Body of pancreas (tissue), 4 donors: Measurements from ENCODE around the gene RABGGTB.

Experiments used
- CTCF ChIP-seq, 7 experiments: fragments of 450-650 bp in 4 of 7; fragments of 200-600 bp in 3 of 7; sonication (generic) in 3 of 7; IDR thresholded peaks; one replicate each; pipeline ENCODE4 v1.5.1; 2016 to 2019; ENCODE audit warnings: antibody characterized with exemption in 7 of 7
- POLR2A ChIP-seq, 3 donors: fragments of 450-650 bp; IDR thresholded peaks; one replicate each; pipeline ENCODE4 v1.6.1; 2016; ENCODE audit warnings: antibody characterized with exemption in 3 of 3, mild to moderate bottlenecking in 2 of 3

DNA sequence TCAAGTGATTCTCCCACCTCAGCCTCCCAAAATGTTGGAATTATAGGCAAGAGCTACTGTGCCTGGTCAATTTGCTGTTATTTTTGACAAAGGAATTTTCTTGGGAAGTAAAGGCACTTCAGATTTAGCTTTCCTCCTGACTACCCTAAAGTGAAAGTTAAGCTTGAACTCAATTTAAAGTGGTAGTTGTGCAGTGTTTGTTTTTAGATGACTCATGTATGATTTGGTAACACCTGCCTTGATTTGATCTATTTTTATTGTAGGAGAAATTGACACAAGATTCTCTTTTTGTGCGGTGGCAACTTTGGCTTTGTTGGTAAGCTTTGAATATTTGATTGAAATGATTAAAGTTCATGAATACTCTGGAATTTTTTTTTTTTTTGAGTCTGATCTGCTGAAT is 5.0 kb downstream of the RABGGTB start:
- TF ChIP-seq POLR2A (IDR thresholded peaks at IDR 0.05) (no peak), CTCF (IDR thresholded peaks at IDR 0.05) (no peak)
